GM18499 (cell line): ENCODE measurements around the gene GNAQ.

Experiments used
- ATAC-seq: cut with Tn5 transposase; IDR thresholded peaks from one replicate; pipeline ENCODE4 v1.9.1; 2021; ENCODE audit warnings: moderate number of reproducible peaks; ENCODE audit not compliant: insufficient read depth, unreplicated experiment

Gene GNAQ

DNA sequence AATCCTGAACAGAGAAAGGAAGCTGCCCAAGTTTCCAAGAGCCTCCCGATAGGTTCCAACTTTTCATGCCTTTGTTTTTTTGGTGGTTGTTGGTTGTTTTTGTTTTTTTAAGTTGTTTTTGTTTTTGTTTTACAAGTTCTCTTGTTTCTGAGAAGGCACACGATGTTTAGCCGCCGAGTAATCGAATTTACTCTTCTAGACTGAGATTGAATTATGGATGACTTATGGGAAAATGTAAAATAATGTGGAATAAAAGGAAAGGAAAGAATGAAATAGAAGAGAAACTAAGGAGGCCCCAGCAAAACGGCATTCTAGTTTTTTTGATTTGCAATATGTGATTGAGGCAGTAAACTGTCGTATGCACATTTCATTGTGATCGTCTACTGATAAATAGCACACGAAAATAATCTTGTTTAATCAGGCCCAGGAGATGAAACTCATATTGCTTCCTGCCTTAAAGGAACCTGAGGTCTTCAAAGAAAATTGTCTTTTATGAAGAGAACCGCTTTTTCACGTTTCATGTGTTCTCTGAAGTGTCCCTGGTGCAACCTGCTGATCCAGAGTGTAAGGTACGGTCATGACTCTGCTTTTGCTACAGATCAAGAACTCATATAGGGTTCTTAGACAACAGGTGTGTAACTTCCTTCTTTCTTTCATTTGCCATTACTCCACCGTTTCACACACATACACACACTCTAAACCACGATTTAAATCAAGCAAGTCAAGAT lies 1.3 kb upstream of the GNAQ start:
- no peak for ATAC-seq

DNA sequence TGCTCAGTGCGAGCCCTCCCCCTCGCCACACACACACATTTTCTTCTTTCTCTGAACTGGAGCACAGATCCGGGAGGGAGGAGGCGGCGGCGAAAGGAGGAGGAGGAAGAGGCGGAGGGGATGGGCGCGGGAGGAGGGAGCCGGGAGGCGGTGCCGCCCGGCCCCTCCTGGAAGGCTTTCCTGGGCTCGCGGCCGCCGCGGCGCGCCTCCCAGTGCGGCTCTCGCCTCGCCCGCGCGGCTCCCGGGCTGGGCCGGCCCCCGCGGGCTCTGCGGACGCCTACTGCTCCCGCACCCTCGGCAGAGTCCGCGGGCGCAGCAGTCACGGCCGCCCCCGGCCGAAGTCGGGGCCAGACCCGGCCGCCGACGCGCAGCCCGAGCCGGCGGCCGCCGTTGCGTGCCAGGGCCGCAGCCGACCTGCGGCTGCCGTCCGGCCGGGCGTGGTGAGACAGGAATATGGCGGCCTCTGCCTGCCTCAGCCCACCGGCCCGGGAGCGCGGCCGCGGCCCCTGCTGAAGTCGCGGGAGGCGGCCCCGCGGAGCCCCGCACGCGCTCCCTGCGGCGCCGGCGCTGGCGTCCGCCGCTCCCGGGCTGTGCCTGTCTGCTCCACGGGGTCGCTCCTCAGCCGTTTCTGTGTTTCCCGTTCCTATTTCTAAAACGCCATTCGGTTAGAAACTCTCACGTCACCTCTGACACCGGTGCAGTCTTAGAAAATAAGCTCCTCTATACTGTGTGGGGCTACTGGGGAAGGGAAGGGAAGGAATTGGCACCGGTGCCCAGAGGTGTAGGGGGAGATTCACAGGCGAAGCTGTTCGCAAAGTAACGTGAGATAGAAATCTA lies 500 bp upstream of the GNAQ start:
- no peak for ATAC-seq

DNA sequence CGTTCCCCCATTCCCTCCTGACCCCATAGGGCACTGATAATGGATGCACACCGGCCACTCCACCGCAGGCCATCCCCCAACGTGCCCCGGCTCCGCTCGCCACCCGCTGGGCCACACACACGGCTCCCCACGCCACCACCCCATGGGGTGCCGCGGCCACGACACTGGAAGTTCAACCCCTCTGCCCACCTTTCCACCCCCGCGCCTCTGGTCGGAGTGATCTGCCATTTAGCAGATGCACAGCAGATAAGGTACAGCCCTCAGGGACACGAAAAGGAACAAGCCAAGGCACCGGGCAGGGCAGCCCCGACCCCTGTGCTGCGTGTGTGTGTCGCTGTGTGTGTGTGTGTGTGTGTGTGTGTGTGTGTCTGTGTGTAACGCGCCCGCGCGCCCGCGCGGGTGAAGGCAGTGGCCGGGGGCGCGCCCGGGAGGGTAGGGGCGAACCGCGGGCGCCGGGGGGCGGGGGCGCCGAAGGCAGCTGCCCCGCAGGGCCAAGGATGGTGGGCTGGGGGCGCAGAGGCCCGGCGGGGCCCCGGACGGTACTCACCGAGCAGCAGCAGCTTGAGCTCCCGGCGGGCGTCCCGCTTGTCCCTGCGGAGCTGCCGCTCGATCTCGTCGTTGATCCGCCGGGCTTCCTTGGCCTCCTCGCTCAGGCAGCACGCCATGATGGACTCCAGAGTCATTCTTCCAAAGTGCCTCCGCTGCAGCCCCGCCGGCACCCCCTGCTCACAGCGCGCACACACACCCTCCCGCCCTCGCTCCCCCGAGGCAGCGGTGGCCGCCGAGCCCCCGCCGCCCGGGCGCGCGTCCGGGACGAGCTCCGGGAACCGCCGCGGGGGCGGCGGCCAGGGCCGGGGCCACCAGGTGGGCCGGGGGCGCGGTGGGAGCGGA lies 813 bp downstream of the GNAQ start:
- no peak for ATAC-seq

DNA sequence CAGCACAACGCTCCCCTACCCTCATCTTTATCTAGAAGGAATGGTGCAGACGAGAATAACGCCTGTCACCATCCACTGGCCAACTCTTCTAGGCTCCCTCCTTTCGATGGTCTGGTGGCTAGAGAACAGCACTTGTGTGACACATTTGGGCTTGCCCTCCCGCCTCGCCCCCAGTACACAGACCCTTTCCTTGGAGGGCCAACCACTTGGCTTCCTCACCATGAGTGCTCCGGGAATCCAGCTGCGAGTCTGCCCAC lies 1.4 kb downstream of the GNAQ start:
- ATAC-seq = no peak

DNA sequence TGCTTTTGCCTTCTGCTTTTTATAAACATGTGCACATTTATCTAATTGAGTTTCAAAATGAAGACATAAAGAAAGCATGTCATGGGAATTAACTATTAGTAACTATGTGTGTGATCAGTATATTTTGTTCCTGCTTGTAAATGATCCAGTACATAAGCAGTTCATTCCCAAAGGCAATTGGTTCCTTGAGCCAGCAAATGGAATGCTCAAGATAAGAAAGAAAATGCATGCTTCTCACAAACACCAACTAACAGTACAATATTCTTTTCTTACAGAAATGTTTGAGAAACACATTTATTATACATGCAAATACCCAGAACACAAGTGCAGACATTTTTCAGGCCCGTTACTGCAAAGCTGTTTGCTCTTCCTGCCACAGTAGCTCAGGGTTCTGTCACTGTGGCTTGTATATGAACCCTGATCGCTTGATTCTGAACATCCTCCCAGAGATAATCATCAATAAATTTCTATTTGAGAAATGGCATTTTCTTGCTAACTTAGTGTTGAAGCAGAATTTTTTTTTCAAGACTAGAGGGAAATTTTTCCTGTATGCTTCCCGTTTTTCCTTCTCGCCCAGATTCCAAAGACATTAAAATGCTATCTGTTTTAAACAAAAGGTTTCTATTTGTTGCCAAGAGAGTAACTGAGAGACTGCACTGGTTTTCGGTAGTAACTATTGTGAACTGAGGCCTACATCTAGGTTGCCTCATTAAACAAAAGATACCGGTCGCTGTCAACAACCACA lies 1.9 kb downstream of the GNAQ start:
- no peak for ATAC-seq

DNA sequence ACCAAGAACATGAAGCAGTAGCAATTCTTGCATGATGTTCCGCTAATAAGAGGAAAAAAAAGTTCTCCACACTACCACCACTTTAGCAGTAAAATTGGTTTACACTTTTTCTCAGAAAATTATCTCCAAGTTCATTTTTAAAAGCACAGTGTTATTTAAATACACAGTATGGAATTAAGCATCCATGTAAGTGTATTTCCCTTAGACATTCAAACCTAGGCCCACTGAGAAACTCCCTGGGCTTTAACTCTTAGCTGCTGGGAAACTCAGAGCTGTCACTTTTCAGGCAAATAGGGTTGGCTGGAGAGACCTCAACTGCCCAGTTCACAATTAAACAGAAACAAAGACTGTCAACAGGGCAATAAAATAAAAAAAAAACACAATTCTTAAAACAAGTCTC lies 2.7 kb downstream of the GNAQ start:
- no peak for ATAC-seq

DNA sequence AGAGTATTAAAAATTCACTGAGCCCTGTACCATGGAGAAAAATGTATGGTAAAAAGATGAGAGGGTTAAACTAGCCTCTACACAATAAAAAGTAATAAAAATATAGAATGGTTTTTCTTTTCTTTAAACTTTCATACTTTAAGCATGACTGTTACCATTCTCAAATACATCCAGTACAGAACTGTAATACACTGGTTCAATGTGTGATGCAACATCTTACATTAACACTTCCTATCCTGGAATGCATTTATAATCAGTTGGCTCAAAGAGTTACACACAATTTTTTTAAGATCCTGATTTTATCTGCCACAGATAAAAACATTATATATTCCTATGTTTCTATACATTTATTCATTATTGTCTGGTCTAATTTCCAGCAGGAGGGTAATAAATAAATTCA lies 4.7 kb downstream of the GNAQ start:
- no peak for ATAC-seq

DNA sequence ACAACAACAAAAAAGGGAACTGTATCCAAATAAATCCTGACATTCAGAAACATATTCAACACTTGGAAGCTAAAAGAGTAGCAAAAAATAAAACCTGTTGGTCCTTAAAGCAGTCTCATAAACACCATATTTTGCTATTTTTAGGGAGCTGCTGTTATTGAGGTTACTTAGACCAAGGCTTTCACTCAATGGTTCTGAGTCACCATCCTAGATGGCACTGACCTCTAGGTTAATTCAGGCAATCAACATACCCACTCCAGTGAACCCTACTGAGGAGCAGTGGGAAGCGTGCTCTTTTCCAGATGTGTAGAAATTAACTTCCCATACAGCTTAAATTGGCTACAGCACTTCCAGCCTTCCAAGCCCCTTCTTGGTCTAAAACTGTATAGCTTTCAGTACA lies 5.2 kb downstream of the GNAQ start:
- no peak for ATAC-seq

DNA sequence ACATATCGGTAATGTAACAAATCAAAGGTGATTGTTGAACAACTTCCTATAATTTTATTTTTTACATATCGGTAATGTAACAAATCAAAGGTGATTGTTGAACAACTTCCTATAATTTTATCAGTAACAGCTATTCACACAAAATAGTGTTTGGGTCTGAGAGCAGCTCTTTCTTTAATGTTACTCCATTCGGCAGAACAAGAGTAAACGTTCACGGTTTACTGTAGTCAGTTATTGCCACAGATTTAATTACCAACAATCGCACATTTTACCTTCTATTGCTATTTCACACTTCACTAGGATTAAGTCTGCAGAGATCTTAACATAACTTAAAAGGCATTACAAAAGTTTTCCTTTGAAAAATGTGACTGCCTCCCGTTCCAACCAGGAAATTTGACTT lies 6.4 kb downstream of the GNAQ start:
- no peak for ATAC-seq

DNA sequence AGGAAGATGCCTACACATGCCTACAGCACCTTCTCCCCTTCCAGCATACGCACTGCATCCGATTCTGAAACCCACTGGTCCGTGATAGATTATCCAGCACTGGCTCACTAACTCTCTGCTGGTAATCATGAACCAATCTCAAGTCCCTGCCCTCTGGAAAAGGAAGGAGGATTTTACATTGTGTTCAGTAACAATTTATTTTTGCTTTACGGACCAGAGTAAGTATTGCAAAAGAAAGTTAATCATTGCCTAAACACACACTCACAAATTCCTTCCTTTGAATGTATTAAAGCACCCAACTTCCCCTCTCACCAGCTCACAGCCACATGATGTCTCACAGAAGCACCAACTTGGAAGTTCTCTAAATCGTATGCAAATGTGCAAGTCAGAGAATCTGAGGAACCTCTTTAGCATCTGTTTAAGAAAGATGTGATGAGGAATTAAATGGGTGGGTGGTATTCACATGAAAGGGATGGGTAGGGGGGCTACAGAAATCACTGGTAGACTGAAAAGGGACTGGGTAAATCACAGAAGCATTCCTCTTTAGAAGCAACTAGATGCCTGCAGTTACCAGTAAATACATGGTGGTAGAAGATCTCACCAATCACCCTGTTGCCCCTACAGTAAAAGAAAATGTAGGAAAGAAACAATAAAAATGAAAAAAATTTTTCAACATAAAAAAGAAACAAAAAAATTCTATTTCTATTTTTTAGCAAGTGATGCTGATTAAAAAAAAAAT lies 8.4 kb downstream of the GNAQ start:
- ATAC-seq = no peak

DNA sequence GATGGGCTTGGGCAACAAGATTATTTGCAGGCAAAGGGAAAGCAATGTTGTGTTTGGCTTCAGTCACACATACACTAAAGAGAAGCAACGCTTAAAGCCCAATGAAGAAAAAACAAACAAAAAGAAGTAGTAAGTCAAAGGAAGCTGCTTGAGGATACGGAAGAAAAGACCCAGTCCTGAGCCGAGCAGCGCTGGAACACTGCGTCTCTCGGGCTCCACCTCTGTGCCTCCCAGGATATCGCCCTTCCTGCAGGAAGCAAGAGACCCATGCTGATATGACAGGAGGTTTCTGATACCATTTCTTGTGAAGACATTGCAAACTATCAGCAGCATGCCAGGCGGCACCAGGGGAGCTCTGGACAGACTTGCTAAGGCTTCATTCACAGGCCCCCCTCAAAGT lies 9.9 kb downstream of the GNAQ start:
- ATAC-seq = no peak

DNA sequence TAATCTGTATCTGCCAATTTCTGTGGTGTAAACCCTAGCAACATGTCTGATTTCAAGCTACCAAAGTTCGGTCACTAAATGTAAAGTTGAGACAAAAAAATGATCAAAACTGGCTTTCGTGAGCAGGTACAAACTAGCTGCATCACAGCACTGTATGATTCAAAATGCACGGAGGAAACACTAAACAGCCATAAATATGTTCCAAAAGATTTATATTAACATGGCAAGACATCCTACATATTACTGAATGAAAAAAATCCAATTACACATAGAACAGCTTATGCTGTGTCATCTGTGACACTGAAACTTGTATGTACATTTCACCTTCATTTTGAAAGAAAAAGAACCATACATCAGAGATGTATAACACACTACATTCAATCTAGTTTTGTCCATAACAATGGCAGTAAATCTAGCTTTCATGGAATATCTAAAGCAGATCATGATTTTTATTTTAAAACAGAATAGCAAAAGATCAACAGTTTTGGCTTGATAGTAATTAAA lies 14.4 kb downstream of the GNAQ start:
- no peak for ATAC-seq

DNA sequence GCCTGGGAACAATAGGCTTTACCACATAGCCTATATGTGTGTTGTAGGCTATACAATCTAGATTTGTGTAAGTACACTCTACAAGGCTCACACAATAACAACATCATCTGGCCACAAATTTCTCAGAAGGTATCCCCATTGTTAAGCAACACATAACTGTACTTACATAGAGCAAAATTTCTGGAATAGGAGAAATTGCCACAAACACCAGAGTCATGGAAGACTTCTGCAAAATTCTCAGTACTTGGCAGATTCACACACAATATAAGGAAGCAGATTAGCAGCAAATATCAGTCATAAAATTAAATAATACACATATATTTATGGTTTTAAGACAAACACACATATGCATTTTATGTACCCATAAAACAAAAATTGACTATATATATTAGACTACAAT lies 16.4 kb downstream of the GNAQ start:
- ATAC-seq = no peak

DNA sequence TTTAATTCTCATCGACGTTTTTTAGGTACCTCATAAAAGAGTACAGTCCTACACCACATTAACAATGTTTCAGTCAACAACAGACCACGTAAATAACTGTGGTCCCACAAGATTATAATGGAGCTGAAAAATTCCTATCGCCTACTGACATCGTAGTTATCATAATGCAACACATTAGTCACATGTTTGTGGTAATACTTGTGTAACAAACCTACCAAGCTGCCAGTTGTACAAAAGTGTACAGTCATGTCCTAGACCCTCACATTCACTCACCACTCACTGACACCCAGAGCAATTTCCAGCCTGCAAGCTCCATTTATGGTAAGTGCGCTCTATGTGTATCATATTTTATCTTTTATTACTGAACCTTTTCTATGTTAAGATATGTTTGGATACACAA lies 16.8 kb downstream of the GNAQ start:
- no peak for ATAC-seq

DNA sequence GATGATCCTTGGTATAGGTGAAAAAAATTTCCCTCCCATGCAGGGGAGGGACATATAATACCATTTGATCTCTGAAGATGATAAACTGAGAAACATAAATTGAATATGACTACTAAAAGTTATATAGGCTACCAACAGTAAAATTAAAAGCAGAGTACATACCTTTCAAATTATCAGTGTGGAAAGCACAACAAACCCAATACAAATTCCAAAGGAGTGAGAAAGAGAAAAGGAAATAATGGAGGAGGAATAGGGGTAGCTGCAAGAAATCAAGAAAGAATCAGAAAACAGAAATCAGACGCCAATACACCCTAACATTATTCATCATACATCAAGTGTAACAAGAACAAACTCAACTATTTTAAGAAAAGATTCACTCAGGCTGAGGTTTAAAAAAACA lies 17.7 kb downstream of the GNAQ start:
- no peak for ATAC-seq

DNA sequence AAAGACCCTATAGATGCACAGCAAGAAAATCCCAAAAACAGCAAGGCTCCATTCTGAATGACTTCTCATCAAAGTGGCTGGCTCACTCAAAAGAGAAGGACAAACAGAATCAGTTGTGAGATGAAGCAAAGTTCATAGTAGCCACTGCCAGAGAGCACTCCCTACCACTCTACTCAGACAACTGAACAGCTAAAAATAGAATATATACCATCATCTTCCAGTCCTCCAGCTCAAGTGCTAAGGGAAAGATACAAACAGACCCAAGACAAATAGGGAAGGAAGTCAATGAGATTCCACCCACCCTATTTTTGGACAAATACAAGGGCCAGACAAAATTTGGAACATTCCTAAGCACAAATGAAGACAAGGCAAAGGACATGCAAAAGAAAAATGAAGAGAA lies 20.6 kb downstream of the GNAQ start:
- no peak for ATAC-seq

DNA sequence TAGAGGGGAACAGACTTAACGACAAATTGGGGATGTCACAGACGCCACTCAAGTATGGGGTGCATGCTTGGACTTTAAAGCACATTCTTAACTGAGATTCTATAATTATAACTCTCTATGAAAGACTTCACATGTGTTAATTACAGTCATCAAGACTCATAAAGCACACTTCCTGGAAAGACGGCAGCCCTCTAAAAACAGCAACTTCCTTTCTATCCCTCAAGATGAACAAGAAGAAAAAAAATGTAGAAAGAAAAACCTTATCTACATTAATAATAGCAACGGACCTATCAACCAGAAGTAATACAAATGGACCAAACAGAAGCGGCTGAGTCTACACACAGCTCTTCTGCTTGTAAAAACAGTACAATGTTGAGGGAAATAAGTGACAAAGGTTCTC lies 21.2 kb downstream of the GNAQ start:
- ATAC-seq = no peak

DNA sequence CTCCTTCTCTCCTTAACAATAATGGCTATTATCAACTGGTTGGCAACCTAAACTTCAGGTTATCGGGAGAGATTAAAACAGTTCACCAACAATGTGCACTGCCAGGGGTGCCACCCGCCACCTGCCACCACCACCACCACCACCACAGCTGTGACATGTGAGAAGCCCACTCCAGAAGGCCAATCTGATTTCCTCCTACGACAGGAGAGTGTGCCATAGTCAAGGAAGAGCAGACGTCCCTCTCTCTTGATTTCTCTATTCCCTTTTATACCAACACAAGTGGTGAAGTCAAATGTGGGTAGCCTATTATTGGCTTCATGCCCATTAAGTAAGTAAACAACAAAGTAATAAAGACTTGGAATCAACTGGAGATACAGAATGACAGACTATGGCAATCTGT lies 22.4 kb downstream of the GNAQ start:
- no peak for ATAC-seq

DNA sequence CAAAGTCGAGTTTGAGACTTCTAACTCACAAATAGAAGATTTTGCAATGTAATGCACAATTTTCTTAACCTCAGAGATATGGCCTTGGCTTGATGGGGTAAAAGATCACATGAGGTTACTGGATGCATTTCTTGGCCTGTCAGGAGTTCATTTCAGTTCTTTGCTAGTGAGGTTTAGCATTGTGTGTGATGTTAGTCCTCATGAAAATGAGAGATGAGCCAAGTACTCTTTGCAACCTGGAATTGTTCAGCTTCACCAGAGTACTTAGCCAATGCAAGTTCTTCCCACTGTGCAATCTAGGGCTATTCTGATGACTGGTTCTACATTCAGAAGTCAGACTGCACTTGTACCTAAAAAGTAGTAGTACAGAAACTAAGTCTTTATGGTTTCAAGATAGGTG lies 24.9 kb downstream of the GNAQ start:
- ATAC-seq = no peak
